CD4-positive, alpha-beta T cell treated with Interleukin-2 at 100 ng/mL for 4 hours (primary cell): Measurements from ENCODE around the gene PPP2R3C.
A peak's percentile ranks its signal among the peaks of the same experiment; 100 is the strongest.
"Not testable (repeated sequence)": the region's sequence is repeated elsewhere in the genome, so short reads cannot be mapped to it uniquely, and the experiment has no call there.

Experiments used
- DNase-seq: peaks from one replicate; pipeline ENCODE4 v3.0.0-alpha.2; 2020; ENCODE audit warnings: low spot score

Gene PPP2R3C

GRCh38 chr14:35051796-35052195, 70.0 kb downstream of the PPP2R3C start:
- no peak for DNase-seq

GRCh38 chr14:35050652-35051051, 71.1 kb downstream of the PPP2R3C start:
- no peak for DNase-seq

- no peak for DNase-seq
Measured at GRCh38 chr14:35047976-35048513, 73.7 kb downstream of the PPP2R3C start.

- peak; percentile 47 for DNase-seq
Measured at GRCh38 chr14:35046751-35047536, 74.8 kb downstream of the PPP2R3C start.

GRCh38 chr14:35046048-35046750, 75.6 kb downstream of the PPP2R3C start, which contains the start of gene FAM177A1:
Gene FAM177A1 (plus strand): TSS chr14:35046272. CDS start chr14:35046464, 192 bp downstream.
- peak; percentile 98 for DNase-seq

GRCh38 chr14:35045798-35046047, 76.1 kb downstream of the PPP2R3C start:
- DNase-seq, result no peak

GRCh38 chr14:35044939-35045797, 76.6 kb downstream of the PPP2R3C start:
- no peak for DNase-seq

- DNase-seq, result no peak
Measured at GRCh38 chr14:35043046-35043445, 78.7 kb downstream of the PPP2R3C start.

- no peak for DNase-seq
Measured at GRCh38 chr14:35042632-35043031, 79.2 kb downstream of the PPP2R3C start.

GRCh38 chr14:35038312-35038711, 83.5 kb downstream of the PPP2R3C start:
- not testable (repeated sequence) for DNase-seq
